Right lobe of liver (tissue), 6 donors: ENCODE results near the gene PSMG4. TPM values are rescaled to one million over a fixed set of nuclear protein-coding genes. Genes with fewer than 3 reads are reported as not detected.

Experiments
- ATAC-seq, 4 donors: fragments of 200-7000 bp; cut with Tn5 transposase; one replicate each; pipeline ENCODE4 v1.9.1; 2020; ENCODE audit warnings: mild to moderate bottlenecking in 4 of 4, moderate library complexity in 4 of 4
- DNase-seq, 3 donors: peaks; one replicate each; pipeline ENCODE4 v3.0.0-alpha.2; 2020
- H3K27ac ChIP-seq, 3 donors: fragments of 200-600 bp; one replicate each; pipeline ENCODE4 v1.8.0; 2022
- H3K27me3 ChIP-seq, 2 donors: fragments of 200-600 bp; one replicate each; pipeline ENCODE4 v1.8.0; 2022
- H3K36me3 ChIP-seq, 4 donors: fragments of 200-600 bp; sonication (generic) in 1 of 4; one replicate each; pipeline versions ENCODE4 v1.5.1 to v1.8.0; 2017 to 2022; ENCODE audit warnings: control low read depth in 1 of 4
- H3K4me1 ChIP-seq, 4 donors: fragments of 200-600 bp; sonication (generic) in 1 of 4; one replicate each; pipeline versions ENCODE4 v1.5.1 to v1.8.0; 2017 to 2022; ENCODE audit warnings: control low read depth in 1 of 4
- H3K4me3 ChIP-seq, 3 donors: fragments of 200-600 bp; one replicate each; pipeline ENCODE4 v1.8.0; 2022
- H3K9me3 ChIP-seq, 4 donors: fragments of 200-600 bp; sonication (generic) in 1 of 4; one replicate each; pipeline versions ENCODE4 v1.5.1 to v1.8.0; 2017 to 2022; ENCODE audit warnings: control low read depth in 1 of 4
- CTCF ChIP-seq, 4 donors: fragments of 200-600 bp in 3 of 4; fragments of 450-650 bp in 1 of 4; IDR thresholded peaks; one replicate each; pipeline versions ENCODE4 v1.5.1 to v1.8.0; 2016 to 2022; ENCODE audit warnings: antibody characterized with exemption in 4 of 4, mild to moderate bottlenecking in 2 of 4
- POLR2A ChIP-seq: fragments of 450-650 bp; IDR thresholded peaks from one replicate; pipeline ENCODE4 v1.6.1; 2017; ENCODE audit warnings: antibody characterized with exemption, mild to moderate bottlenecking
- WGBS: methylation state at CpG from one replicate; pipeline ENCODE4 v1.1.6; 2018; ENCODE audit warnings: low coverage, low lambda C conversion rate; ENCODE audit not compliant: insufficient coverage; ENCODE audit errors: missing lambda C conversion rate; 5-methylcytosine and 5-hydroxymethylcytosine counted together
- intact Hi-C, 2 donors: fragments of 100-400 bp; cut with DNase I; formaldehyde crosslinking; loops; one replicate each; pipeline versions ENCODE4 v1.11.2 to v1.14.1; 2022
- total RNA-seq, 6 experiments: library from RNA; depleted of rRNA in 2 of 6; stranded (reverse); fragments of >200 nt in 2 of 6; fragmentation: NEBNext Ultra II Directional in 3 of 6; extraction: Animal tissue kit (Norgen Biotek cat#: 25700) in 3 of 6; gene quantifications; one replicate each; pipeline versions ENCODE4 v1.1.0 to v1.2.4, GENCODE V29; 2016 to 2023
- donor health status: DM: no; HTN: yes; CAD: no.
- donor health status: DM: no; HTN: no; CAD: no.
- donor health status: DM: no; HTN: no; CAD: no.
- donor health status: DM: no; HTN: yes; CAD: no.
- donor health status: DM: no; HTN: yes; CAD: no.

Gene PSMG4
- total RNA-seq, 6 experiments from 2014 or later, result 9.4 to 15.4 (median 11.0) TPM

GRCh38 chr6:3233321-3233720 lies 25.4 kb upstream of the PSMG4 start:
- WGBS, result 79% methylated on average over 3 of the region's 3 CpGs
- Histone ChIP-seq H3K36me3 (no peaks in the 10 kb centered on the region), H3K27ac (no peak overlapping the region), H3K9me3 (no peaks in the 10 kb centered on the region), H3K4me3 (no peak overlapping the region), H3K4me1 (peaks cover 0 to 19% (median 0%) of the 10 kb centered on the region in 4 donors), H3K27me3 (peaks cover 0 to 8% of the 10 kb centered on the region in 2 donors)
- no peak for DNase-seq
- intact Hi-C loops, result no loop called here
- ATAC-seq, result no peak
- TF ChIP-seq POLR2A (no peak), CTCF (IDR thresholded peaks at IDR 0.05) (no peak)

- TF ChIP-seq CTCF (IDR thresholded peaks at IDR 0.05) (no peak), POLR2A (no peak)
- Histone ChIP-seq H3K27me3 (peaks cover 0 to 4% of the 10 kb centered on the region in 2 donors), H3K9me3 (no peaks in the 10 kb centered on the region), H3K36me3 (no peaks in the 10 kb centered on the region), H3K27ac (no peak overlapping the region), H3K4me1 (peaks cover 0 to 13% (median 0%) of the 10 kb centered on the region in 4 donors), H3K4me3 (no peak overlapping the region)
- no peak for ATAC-seq
- no peak for DNase-seq
- 38% methylated on average over 3 of the region's 3 CpGs for WGBS
- intact Hi-C loops, result no loop called here
These were observed 24.8 kb upstream of the PSMG4 start for GRCh38 chr6:3233904-3234303.

- intact Hi-C loops, result no loop called here
- Histone ChIP-seq H3K4me3 (no peak overlapping the region), H3K27me3 (no peaks in the 10 kb centered on the region), H3K27ac (no peak overlapping the region), H3K36me3 (no peaks in the 10 kb centered on the region), H3K4me1 (peaks cover 0 to 5% (median 0%) of the 10 kb centered on the region in 4 donors), H3K9me3 (no peaks in the 10 kb centered on the region)
- TF ChIP-seq CTCF (IDR thresholded peaks at IDR 0.05) (no peak), POLR2A (no peak)
- ATAC-seq, result no peak
- DNase-seq, result no peak
- WGBS, result 61% methylated on average over 2 of the region's 2 CpGs
These were observed 23.3 kb upstream of the PSMG4 start for GRCh38 chr6:3235486-3235885.

GRCh38 chr6:3236005-3236404 lies 22.7 kb upstream of the PSMG4 start:
- Histone ChIP-seq H3K36me3 (no peaks in the 10 kb centered on the region), H3K4me3 (no peak overlapping the region), H3K27ac (no peak overlapping the region), H3K27me3 (no peaks in the 10 kb centered on the region), H3K4me1 (peaks cover 0 to 5% (median 0%) of the 10 kb centered on the region in 4 donors), H3K9me3 (no peaks in the 10 kb centered on the region)
- no peak for ATAC-seq
- TF ChIP-seq CTCF (IDR thresholded peaks at IDR 0.05) (no peak), POLR2A (no peak)
- DNase-seq, result no peak
- 39% methylated on average over 2 of the region's 3 CpGs for WGBS
- intact Hi-C loops, result no loop called here
